ENCODE data around the gene CUL7.
"Not testable (repeated sequence)": the region's sequence is repeated elsewhere in the genome, so short reads cannot be mapped to it uniquely, and the experiment has no call there.

CUL7 gene

GRCh38 chr6:43053545-43054205 lies at the start of gene CUL7:
CUL7 (minus strand) TSS chr6:43053851; CDS start chr6:43052788, 1,063 bp downstream.
- DNase-seq = peak; percentile 88

- DNase-seq = no peak
Measured at GRCh38 chr6:43101497-43101896, 47.8 kb upstream of the CUL7 start.

- DNase-seq = no peak
Measured at GRCh38 chr6:43097502-43097901, 43.9 kb upstream of the CUL7 start.

GRCh38 chr6:43097098-43097489 lies 43.4 kb upstream of the CUL7 start:
- no peak for DNase-seq

GRCh38 chr6:43096451-43097097 lies 42.9 kb upstream of the CUL7 start:
- no peak for DNase-seq

GRCh38 chr6:43095939-43096338 lies 42.3 kb upstream of the CUL7 start:
- no peak for DNase-seq

- DNase-seq = no peak
Measured at GRCh38 chr6:43093436-43094289, 40.0 kb upstream of the CUL7 start.

GRCh38 chr6:43092635-43093034 lies 39.0 kb upstream of the CUL7 start:
- DNase-seq = no peak

- DNase-seq = no peak
Measured at GRCh38 chr6:43091436-43091991, 37.9 kb upstream of the CUL7 start.

- no peak for DNase-seq
Measured at GRCh38 chr6:43091020-43091419, 37.4 kb upstream of the CUL7 start.

GRCh38 chr6:43090559-43090956 lies 36.9 kb upstream of the CUL7 start:
- no peak for DNase-seq

- no peak for DNase-seq
Measured at GRCh38 chr6:43089874-43090558, 36.4 kb upstream of the CUL7 start.

- no peak for DNase-seq
Measured at GRCh38 chr6:43089467-43089866, 35.8 kb upstream of the CUL7 start.

GRCh38 chr6:43088654-43089056 lies 35.0 kb upstream of the CUL7 start:
- no peak for DNase-seq

GRCh38 chr6:43086022-43086658 lies 32.5 kb upstream of the CUL7 start:
- DNase-seq = no peak

- no peak for DNase-seq
Measured at GRCh38 chr6:43082806-43083655, 29.4 kb upstream of the CUL7 start.

- DNase-seq = not testable (repeated sequence)
Measured at GRCh38 chr6:43081922-43082321, 28.3 kb upstream of the CUL7 start.

- no peak for DNase-seq
Measured at GRCh38 chr6:43081043-43081442, 27.4 kb upstream of the CUL7 start.

- DNase-seq = no peak
Measured at GRCh38 chr6:43078691-43079090, 25.0 kb upstream of the CUL7 start.

GRCh38 chr6:43077981-43078511 lies 24.4 kb upstream of the CUL7 start:
- no peak for DNase-seq

- no peak for DNase-seq
Measured at GRCh38 chr6:43077333-43077809, 23.7 kb upstream of the CUL7 start.
